Kidney glomerular epithelial cell (primary cell): Measurements from ENCODE around the gene CACYBP.
"Not testable (repeated sequence)": the region's sequence is repeated elsewhere in the genome, so short reads cannot be mapped to it uniquely, and the experiment has no call there.

ENCODE experiments used
- DNase-seq: peaks from one replicate; lab custom pipeline; 2025; lab: John Stamatoyannopoulos, UW

The CACYBP gene

DNA sequence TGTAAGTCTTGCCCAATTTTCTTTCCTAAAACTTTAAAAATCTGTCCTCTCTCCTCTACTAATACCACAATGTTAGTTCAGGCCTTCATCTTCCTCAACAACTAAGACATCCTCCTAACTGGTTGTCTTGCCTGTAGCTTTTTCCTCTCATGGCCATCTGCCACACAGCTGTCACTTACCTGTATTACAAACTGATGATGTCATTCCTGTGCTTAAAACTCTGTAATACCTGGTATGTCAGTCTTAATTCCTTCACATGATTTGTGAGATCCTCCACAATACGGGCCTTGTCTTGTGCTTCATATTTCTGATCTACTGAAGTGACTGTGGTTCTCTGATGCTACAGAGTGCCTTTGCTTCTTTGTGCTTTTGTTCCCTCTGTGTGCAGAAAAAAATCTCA is 13.7 kb downstream of the CACYBP start:
- no peak for DNase-seq

DNA sequence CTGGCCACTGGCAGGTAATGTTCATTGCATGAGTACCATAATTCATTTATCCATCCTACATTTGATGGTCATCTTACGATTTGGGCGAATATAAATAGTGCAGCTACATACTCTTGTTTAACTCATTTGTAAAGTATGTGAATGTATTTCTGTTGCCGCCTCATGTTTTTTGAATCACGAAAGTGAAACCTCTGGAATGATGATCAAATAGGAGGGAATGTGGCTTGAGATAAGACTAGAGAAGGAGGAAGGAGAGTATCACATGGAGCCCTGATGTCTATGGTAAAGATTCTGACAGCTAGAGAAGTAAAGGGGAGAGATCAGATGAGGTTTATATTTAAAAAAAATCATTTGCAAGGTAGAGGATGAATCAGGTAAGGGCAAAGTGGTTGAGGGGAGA is 15.5 kb downstream of the CACYBP start:
- DNase-seq = no peak

DNA sequence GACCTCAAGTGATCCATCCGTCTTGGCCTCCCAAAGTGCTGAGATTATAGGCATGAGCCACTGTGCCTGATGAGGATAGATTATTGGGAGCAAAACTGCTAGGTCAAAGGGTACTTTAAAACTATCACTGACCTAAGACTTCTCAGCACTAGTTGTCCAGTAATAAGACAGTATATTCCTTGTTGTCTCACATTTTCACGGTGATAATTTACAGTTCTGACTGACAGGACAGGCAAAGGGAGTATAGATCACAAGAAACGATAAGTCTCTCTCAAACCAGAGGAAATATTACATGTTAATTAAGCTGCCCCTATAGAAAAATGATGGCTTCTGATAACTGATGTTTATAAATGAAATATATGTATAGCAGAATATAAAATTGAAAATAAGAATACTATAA is 19.8 kb downstream of the CACYBP start:
- no peak for DNase-seq

DNA sequence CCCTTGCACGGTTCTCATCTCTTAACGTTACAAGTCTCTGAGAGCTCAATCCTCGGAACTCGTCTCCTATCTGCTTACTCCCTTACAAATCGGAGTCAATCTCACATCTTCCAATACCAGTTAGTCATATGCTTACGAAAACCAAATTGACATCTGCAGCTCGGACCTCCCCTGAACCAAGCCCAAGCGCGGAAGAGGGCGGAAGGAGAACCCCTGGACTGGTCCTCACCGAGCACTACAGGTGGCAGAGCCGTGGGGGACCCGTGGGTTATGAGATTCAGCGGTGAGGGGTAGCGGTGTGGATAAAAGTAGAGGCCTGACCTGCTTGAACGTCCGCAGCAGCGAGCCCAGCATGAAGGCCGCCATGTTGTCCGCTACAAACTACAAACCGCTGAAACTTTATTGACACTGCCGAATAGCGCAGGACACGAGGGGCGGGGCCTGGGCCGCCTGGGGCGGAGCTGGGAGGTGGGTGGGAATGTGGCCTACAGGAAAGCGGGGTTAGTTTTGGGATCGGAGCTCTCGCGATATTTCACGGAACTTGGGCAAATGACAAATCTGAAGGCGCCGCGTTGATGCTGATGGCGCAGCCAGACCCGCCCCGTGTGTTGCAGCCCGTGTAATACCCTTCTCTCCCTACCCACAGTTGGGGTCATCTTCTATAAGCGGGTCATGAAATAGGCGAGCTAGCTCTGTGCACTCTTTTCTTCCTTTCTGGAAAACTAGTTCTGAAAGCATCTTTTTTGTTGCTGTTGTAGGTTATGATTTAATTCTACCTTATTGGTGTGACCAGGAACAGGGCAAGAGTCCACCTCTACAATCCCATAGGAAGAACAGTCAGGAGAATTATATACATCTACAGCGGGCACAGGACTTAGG is 23.5 kb downstream of the CACYBP start, which contains the start of gene MRPS14:
Gene MRPS14, minus strand, starts transcription at position 383 of the 879 bp plus-strand sequence. Its CDS starts 17 bp downstream, at position 366.
- peak; percentile 98 for DNase-seq

DNA sequence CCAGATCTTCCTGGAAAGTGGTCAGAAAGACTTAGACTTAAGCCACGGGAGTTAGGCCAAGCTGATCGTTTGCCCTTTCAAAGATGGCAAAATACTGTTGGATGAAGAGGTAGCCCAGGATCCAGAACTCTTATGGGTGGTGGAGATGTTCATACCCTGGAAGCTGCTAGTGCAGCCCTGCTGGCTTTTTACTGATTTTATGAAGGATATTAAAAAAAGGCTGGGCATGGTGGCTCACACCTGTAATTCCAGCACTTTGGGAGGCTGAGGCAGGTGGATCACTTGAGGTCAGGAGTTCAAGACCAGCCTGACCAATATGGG is 24.1 kb downstream of the CACYBP start:
- not testable (repeated sequence) for DNase-seq

DNA sequence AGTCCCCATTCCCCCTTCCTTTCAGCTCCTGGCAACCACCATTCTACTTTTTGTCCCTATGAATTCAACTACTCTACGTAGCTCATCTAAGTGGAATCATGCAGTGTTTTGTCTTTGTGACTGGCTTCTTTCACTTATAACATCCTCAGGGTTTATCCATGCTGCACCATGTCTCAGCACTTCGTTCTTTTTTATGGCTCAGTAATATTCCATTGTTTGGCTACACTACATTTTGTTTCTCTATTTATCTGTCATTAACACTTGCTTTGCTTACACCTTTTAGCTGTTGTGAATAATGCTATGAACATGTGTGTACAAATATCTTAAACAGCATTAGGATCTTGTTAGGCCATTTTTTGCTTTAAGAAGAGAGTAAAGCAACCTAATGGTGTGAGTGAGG is 25.0 kb downstream of the CACYBP start:
- DNase-seq = no peak

DNA sequence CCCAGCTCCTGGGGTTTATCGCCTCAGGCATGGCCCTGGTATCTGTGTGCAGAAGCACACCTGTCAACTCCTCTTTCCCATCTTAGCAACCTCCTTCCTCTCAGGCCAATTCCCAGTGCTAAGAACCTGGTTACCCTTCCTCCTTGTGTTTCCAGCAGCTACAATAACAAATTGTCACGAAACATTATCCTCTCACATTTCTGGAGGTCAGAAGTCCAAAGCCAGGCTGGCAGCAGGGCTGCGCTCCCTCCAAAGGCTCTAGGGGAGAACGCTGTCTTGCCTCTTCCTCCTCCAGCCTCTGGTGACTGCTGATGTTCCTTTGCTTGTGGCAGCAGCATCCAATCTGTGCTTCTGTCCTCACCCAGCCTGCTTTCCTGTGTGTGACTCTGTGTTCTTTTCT is 34.2 kb downstream of the CACYBP start:
- DNase-seq = no peak

DNA sequence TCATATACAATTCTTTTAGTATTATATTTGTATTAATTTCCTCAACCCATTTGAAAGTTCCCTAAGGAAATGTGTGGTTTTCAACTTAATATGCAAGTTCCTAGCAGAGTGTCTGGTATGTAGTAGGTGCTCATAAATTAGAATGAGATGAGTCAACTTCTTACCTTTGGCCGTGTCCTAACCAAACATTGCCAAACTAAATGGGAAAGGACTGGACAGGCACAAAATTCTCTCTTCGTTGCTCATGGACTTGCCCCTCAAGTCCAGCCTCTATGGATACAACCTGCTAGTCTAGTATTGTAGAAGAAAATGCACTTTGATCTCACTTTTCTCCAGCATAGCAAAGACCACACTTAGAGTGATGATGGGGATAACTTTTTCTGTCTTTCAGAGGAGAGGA is 35.0 kb downstream of the CACYBP start:
- DNase-seq = no peak

DNA sequence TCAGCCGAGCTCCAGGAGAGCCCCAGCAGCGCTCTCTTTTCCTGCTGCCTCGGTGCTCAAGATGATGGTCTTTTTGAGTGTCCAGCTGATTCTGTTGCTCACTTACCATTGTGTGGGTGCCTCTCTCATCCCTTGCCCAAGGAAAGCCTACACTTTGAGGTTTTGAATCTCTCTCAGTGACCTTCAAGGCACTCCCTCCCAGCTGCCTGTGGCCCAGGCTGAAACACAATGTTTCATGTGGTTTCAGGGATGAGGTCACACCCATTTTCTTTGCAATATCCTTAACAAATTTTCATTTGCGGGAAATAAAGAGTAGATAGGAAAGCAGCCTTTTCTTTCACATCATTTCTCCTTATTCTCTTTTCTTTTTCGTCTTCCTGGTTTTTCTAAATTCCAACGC is 36.1 kb downstream of the CACYBP start:
- no peak for DNase-seq

DNA sequence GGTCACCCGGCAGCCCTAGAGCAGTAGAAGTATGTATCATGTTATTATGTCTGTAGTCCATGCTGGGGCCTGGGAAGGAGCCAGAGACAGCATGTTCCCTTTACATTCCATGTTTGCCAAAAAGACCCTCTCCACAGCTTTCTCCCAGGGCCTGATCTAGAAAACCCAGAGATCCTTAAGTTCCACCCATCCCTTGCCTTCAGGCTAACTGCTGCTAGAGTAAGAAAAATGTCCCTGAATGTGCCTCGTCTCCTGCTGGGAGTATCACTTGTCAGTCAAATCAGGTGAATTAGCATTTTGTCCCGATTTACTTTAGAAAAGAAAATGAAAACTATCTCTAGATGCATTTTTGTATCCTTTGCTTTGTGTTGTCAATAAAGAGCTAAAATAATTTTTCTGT is 36.7 kb downstream of the CACYBP start:
- DNase-seq = no peak

DNA sequence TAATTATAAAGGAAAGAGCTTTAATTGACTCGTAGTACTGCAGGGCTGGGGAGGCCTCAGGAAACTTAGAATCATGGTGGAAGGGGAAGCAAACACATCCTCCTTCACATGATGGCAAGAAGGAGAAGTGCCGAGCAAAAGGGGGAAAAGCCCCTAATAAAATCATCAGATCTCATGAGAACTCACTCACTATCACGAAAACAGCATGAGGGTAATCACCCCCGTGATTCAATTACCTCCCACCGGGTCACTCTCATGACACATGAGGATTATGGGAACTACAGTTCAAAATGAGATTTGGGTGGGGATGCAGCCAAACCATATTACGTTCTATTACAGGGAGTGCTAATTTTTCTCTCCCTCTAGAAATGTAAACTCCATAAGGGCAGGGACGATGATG is 37.7 kb downstream of the CACYBP start:
- DNase-seq = no peak

DNA sequence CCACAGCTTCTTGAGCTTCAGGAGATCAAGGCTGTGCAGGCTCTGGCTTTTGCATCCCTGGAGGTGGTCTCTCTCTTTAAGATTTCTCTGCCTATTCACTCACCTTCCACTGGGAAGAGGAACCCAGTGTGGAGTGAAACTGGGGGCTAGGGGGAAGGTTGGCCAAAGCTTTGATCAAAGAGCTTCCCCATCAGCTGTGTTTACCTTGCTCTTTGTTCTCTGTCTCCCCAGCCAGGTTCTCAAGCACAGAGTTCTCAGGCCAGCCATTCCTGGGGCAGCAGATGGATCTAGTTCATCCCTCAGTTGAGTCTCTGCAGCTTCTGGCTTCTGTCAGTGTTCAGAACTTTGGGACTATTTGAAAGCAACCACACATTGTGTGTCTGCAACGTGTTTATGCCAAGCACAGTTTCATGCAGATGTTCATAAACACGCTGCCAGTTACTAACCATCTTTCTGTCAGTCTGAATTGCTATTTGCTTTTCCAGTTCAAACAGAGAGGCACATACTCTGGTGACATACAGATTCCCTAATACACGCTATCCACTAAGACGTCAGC is 40.7 kb downstream of the CACYBP start:
- DNase-seq = no peak

DNA sequence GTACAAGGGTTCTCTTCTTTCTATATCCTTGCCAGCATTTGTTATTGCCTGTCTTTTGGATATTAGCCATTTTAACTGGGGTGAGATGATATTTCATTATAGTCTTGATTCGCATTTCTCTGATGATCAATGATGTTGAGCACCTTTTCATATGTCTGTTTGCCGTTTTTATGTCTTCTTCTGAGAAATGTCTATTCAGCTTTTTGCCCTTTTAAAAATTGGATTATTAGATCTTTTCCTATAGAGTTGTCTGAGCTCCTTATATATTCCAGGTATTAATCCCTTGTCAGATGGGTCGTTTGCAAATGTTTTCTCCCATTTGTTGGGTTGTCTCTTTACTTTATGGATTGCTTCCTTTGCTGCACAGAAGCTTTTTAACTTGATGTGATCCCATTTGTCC is 42.9 kb downstream of the CACYBP start:
- no peak for DNase-seq

DNA sequence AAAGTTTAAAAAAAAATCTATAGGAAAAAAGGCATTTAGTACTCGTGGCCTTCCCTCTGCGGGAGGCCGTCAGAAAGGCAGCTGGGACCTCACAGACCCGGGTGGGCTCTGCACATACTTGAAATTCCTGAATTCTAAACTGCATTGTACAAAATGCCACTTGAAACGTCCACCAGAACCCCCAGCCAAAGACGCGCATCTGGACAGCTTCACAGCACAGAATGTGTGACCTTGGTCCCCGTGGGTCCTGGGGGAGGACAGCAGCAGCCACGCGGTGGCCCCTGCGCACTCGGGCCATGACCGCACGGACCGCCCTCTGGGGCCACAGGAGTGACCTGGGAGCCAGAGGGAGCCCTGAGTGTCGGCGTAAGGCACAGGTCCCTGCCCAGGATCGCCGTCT is 44.1 kb downstream of the CACYBP start:
- no peak for DNase-seq

DNA sequence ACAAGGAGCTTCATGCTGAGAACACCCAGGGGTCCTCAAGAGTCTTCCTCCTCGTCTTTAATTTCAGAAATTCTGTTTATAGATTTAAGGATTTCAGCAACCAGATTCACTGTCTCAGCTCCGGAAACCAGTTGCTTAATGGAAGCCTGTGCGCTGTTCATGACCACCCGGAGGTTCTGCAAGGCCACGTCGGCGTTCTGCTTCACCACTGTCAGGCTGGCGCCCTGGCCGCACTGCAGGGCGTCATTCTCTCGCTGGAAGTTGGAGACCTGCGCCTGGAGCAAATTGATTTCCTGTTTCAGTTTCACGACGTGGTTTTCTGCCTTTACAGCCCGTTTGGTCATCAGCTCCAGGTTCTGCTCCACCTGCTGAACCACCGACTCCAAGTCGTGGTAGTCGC is 44.8 kb downstream of the CACYBP start:
- not testable (repeated sequence) for DNase-seq

DNA sequence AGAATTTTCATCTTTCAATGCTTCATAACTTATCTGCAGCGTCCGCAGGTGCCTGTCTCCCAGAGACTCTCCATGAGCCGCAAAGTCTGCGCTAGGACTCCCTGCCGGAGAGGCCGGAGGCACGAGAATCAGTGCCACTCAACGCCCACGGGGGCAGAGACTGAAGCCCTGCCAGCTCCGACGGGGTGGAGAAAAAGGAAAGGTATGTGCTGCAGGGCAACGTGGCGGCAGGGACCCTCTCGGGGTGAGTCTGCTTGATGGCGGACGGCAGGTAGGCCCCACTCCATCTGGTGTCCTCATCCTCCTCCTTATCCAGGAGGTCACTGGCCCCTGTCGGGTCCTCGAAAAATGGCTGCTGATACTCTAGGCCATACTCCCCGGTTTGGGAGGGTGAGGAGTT is 45.4 kb downstream of the CACYBP start:
- no peak for DNase-seq

DNA sequence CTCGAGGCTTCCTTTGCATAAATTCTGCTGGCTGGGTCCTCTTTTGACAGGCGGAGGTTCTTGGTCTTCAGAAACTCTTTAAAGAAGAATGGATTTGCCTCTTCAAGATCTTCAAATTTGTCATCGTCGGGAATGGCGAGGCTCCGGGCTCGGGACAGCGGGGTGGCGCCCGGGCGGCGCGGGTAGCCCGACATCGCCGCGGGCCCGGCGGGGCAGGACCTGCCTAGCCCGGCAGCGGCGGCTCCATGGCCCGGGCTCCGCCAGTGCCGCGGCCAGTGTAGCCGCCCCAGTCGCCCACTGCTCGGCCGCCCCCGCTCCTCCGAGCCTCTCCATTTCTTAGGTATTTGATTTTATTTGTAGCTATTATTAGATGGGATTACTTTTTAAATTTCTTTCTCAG is 45.8 kb downstream of the CACYBP start:
- DNase-seq = no peak

DNA sequence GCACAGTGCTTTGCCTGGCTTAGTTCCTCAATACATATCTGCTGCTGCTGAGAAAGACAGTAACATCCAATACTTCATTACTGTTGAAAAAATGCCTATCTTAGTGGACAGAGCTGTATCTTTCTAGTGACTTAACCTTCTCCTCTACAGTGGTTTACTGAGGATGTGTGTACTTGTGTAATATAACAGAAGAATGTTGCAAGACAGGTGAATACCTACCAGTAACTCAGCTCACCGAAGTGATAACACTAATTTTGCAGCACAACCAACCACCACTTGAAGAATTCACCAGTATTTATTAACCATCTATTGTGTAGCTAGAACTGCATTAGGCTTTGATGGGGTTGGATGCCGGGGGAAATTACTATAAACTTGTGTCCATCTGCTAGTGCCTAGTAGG is 51.2 kb downstream of the CACYBP start:
- no peak for DNase-seq

DNA sequence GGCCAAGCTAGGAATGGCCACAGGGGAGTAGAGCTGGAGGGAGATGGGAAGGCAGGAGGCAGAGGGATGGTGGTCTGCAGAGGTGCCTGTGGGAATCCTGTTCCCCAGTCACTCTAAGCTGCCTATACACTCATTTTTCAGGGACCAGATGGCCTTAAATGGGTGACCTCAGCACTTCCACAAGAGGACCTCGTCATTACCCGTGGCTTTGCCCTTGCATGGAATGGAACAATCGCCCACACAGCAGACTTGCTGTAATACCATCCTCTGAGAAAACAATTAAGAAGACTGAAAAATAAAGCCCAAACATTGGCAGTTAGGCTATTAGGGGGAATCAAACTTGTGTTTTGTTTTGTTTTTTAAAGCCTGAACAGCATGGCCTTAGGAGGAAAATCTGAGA is 55.0 kb downstream of the CACYBP start:
- DNase-seq = no peak
